NCI-H146 (cell line): Measurements from ENCODE around the gene TEAD1.
"Not testable (repeated sequence)": the region's sequence is repeated elsewhere in the genome, so short reads cannot be mapped to it uniquely, and the experiment has no call there.

Experiments used
- DNase-seq: peaks from one replicate; lab custom pipeline; 2025; lab: John Stamatoyannopoulos, UW

Gene TEAD1

GRCh38 chr11:12864316-12865156 is 190.3 kb downstream of the TEAD1 start:
- DNase-seq = peak; percentile 72

- DNase-seq = no peak
Observed at GRCh38 chr11:12865863-12866595, 191.8 kb downstream of the TEAD1 start.

DNA sequence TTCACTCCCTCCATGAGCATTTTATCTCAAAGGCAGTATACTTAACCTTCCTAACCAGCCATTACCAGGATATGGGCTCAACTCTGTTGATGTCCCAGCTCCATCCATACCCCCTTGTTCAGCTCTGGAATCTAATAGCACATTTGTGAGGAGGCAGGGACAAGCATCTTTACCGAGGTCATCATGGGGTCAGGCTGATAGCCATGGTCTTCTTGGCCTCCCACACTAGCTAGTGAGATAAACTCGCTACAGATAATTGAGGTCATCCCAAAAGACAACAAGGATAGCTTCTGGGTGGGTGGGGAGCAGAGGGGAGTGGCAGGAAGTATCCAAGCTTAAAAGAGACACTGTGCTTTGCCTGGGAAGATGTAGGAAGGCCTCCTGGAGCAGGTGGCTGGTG is 193.3 kb downstream of the TEAD1 start:
- DNase-seq = no peak

DNA sequence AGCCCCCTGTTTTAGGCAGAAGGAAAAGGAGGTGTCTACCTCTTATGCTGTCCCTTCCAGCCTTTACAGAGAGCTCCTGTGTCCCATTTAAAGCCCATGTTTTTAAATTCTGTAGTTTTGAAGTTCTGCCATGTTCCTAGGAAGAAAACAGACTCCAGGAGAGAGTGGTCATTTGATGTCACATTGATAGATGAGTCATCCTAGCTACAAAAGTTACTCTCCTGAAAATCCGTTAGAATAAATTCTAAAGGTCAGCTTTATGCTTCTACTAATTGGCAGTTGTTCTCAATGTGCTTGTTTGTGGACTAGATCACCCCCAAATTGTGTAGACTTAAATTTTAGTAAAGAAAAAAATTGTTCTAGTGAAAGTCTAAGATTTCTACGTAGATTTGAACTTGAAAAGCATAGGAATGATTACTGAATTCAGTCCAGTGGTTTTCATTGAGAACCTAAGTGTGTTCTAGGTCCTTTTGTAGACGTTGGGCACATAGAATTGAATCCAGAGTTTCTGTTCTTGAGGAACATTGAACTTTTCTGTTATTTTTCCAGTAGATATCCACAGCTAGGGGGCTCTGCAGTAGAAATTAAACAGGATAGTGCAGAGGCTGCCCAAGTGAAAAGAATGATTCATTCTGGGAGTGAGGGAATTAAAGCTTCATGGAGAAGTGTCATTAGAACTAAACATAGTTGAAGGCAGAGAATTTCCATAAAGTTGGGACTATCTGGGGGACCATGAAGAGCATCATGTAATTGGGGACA is 194.3 kb downstream of the TEAD1 start:
- DNase-seq = no peak

DNA sequence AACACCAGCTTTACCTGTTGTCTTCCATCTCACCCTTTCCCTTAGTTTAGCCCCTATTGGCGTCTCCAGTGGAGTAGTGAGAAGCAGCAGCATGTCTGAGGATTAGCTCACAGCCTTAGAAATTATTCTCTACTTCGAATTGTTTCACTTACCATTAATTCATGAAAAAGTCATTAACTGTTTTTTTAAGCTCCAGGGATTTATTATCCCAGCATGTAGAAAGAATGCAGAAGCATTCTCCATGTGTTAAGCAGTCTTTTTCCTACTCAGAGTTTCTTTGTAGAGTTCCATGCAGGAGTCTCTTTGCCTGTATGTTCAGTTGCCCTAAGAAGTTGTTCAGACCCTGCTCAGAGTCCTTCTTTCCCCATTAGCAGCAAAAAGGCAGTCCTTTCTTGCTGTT is 197.0 kb downstream of the TEAD1 start:
- DNase-seq = no peak

DNA sequence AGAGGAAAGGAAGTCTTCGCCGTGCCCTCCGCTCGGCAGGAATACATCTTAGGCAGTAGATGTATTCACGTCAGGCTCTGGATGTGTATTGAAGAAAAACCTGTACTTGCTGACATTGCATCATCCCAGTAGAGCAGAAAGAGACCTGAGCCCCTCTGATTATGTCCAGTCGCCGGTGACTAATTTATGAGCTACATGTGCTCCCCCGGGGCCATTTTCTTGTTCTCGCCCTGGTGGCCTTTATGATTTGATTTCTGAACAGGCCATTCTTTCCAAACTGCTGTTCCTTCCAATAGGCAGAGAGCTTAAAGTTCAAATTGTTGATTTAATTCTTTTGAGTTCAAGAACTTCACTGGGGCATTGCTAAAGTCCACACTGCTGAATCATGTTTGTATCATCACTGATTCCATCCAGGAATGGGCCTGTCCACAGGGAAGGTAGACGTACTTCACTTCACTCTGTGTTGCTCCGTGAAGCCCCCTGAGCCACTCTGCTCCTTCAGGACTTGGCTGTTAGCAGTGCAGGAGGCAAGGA is 197.6 kb downstream of the TEAD1 start:
- DNase-seq = no peak

DNA sequence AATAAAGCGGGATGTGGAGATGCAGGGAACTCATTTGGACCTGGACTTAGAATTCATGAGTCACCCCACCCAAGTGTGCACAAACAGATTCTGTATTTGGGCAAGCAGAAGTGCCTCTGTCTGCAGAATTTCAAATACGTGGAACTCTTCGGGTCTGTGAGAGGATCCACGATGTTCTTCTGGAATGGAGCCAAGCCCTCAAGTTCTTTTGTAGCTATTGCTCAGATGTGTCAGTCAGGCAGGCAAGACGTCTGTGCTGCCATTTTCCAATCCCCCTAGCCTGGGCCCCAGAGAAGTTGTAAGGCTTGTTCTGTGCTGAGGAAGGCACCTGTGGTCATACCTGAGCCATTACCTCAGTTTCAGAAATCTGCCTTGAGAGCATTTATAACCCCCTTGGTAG is 202.1 kb downstream of the TEAD1 start:
- DNase-seq = no peak

DNA sequence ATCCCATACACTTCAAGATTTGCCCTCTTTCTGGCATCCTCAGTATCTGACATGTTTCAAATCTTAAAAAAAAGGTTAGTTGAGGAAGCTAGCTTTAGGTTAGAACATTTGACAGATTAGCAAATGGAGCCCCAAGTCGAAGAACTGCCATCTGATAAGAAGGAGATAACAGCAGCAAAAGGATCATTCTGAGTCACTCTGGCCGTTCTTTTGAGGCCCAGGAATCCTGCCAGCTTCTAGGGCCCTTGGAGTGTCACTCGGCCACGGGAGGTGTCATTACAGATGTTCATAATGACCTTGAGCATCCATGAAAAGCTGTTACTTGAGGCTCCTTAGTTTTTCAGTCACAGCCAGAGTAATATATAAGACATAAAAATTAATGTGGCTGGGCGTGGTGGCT is 202.8 kb downstream of the TEAD1 start:
- DNase-seq = no peak

DNA sequence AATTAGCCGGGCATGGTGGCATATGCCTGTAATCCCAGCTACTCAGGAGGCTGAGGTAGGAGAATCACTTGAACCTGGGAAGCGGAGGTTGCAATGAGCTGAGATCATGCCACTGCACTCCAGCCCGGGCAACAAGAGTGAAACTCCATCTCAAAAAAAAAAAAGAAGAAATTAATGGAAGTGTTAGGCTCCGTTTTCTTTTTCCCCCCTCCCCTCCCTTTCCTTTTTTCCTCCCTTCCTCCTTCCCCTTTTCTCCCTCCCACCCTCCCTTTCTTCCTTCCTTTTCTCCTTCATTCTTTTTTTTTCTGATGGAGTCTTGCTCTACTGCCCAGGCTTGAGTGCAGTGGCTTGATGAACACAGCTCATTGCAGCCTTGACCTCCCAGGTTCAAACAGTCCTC is 203.3 kb downstream of the TEAD1 start:
- DNase-seq = not testable (repeated sequence)

GRCh38 chr11:12880327-12880726 is 206.1 kb downstream of the TEAD1 start:
- DNase-seq = no peak

DNA sequence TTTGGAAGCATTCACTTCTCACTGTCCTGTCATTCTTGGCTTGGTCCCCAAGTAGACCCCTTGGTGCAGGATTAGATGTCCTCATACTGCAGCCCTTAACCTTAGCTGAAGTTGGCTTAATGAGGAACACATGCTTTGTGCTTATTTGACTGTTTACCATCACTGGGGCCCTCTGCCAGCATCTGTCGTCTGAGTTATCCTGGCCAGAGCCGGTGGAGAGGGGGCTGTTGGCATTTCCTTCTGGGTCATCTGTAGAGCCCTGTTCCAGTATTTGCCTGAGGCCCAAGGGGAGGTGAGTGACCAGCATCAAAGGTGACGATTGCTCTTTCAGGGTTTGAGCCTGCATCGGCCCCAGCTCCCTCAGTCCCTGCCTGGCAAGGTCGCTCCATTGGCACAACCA is 208.4 kb downstream of the TEAD1 start:
- DNase-seq = no peak

GRCh38 chr11:12884751-12885318 is 210.6 kb downstream of the TEAD1 start:
- DNase-seq = no peak

DNA sequence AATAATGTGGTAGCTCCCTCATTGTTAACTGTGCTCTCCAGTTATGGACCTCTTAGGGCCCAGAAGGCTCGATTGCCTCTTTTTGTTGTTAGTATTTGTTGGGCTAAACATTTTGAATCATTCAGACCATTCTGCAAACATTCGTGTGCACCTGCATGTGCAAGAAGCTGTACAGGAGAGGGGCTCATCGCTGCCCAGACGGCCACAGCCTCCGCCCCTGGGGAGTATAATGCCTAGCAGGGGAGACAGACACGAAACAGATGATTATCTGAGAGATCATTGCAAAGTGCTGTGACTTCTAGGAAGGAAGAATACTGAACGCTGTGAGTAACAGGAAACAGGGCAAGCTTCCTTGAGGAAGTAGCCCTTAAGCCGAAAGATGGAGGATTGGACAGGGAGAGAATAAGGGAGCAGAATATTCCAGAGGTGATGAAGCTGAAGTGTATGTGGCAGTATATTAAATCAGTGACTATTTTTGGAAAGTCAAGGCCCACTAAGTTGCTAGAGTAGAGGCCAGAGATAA is 211.6 kb downstream of the TEAD1 start:
- no peak for DNase-seq

DNA sequence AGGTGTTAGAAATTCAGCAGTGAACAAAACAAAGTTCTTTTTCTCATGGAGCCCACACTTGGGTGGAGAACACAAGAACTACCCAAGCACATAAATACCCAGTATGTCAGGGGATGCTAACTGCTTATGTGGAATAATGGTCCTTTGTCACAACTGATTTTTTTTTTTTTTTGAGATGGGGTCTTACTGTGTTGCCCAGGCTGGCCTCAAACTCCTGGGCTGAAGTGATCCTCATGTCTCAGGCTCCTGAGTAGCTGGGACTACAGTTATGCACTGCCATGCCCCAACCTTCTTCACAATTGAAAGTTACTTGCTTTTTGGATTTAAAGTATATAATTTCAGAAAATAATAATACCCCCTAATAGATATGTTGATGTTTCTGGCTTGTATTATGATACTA is 212.3 kb downstream of the TEAD1 start:
- no peak for DNase-seq

- DNase-seq = peak; percentile 71
Observed at GRCh38 chr11:12888525-12889158, 214.4 kb downstream of the TEAD1 start.

DNA sequence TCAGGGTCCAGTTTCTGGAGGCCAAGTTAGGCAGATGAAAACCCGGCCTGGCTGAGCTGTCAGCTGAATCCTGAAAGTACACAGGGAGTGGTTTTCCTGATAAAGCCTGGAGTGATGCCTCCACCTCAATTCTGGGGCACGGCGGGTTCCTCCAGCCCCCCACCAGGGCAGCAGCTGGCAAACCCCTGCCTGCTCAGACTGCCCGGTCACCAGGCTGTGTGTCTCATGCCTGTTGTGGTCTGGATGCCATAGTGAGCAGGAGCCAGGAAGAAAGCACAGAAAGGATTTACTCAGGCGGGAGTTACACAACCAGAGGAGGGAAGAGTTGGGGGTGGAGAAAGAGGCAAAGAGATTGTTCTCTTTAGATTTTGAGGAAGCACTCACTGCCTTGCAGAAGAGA is 215.0 kb downstream of the TEAD1 start:
- no peak for DNase-seq

- DNase-seq = no peak
Observed at GRCh38 chr11:12890476-12890875, 216.3 kb downstream of the TEAD1 start.

- peak; percentile 8 for DNase-seq
Observed at GRCh38 chr11:12893787-12894672, 219.8 kb downstream of the TEAD1 start.

DNA sequence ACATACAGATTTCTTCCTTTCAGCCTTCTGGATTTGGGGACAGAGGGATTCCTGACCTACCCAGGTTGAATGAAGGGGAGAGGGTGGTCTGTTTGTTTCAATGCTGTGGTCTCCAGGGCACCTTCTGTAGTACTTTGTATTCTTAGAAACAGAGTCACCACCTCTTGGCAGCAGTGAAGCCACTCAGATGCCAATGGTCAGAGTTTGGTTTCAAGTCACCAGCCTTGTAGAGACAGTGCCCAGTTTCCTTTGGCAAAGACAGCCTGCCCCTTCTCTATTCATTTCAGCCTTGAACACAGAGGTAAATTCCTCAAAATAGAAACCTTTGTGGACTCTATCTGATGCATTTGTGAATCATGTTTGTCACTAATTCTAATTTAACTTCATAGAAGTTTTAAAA is 223.2 kb downstream of the TEAD1 start:
- DNase-seq = no peak

DNA sequence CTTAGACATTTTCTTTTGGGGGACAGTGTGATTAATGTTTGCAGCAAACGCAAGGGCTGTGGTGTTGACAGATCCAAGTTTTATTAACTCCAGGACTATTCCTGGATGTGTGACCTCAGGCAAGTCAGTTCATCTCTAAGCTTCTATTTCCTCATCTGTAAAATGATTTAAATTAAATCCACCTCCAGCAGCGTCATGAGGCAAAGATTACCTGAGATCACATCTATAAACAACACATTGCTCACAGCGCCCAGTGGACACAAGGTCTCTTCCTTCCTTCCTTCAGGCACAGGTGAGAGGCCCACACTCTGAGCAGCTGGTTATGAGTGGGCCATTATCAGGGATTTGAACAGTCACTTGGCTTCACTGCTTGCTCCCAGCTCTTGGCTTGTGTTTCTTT is 223.6 kb downstream of the TEAD1 start:
- DNase-seq = no peak
